BLaER1 (cell line): ENCODE data around the gene NPAS2.

Experiments
- H3K27ac ChIP-seq: shearing (Covaris generic); formaldehyde crosslinking; 2 replicates; pipeline ENCODE4 v1.8.1; 2022
- H3K27me3 ChIP-seq: shearing (Covaris generic); formaldehyde crosslinking; 2 replicates; pipeline ENCODE4 v1.8.1; 2022
- H3K36me3 ChIP-seq: shearing (Covaris generic); formaldehyde crosslinking; 2 replicates; pipeline ENCODE4 v1.8.1; 2022
- H3K4me1 ChIP-seq: shearing (Covaris generic); formaldehyde crosslinking; 2 replicates; pipeline ENCODE4 v1.8.1; 2022
- H3K4me2 ChIP-seq: shearing (Covaris generic); formaldehyde crosslinking; 2 replicates; pipeline ENCODE4 v1.8.1; 2022
- H3K4me3 ChIP-seq: shearing (Covaris generic); formaldehyde crosslinking; 2 replicates; pipeline ENCODE4 v1.8.1; 2022
- H3K9ac ChIP-seq: shearing (Covaris generic); formaldehyde crosslinking; 2 replicates; pipeline ENCODE4 v1.8.1; 2022
- H3K9me3 ChIP-seq: shearing (Covaris generic); formaldehyde crosslinking; 2 replicates; pipeline ENCODE4 v1.8.1; 2022
- H4K20me1 ChIP-seq: shearing (Covaris generic); formaldehyde crosslinking; 2 replicates; pipeline ENCODE4 v1.8.1; 2022
- Cebpa-rat ChIP-seq: shearing (Covaris generic); IDR thresholded peaks from 2 replicates; pipeline ENCODE4 v1.8.1; 2022

Gene NPAS2

DNA sequence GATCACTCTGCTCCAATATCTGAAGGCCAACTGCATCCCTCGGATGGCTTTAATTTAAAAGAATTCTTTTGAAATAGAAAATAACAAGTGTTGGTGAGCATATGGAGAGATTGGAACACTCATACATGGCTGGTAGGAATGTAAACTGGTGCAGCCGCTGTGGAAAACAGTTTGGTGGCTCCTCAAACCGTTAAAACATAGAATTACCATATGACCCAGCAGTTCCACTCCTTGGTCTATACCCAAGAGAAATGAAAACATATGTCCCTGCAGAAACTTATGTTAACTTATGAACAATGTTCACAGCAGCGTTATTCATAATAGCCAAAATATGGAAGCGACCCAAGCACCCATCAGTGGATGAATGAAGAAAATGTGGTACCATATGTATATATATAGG is 60.1 kb downstream of the NPAS2 start:
- no peak for TF ChIP-seq Cebpa-rat
- Histone ChIP-seq H3K4me1 (peaks cover 6% of the 10 kb centered on the region; the same call in 1 of the 2 replicates), H3K27me3 (no peaks in the 10 kb centered on the region), H3K9ac (no peak overlapping the region), H3K4me3 (no peak overlapping the region), H4K20me1 (no peaks in the 10 kb centered on the region), H3K27ac (no peak overlapping the region), H3K36me3 (no peaks in the 10 kb centered on the region), H3K4me2 (no peak overlapping the region), H3K9me3 (no peaks in the 10 kb centered on the region)

DNA sequence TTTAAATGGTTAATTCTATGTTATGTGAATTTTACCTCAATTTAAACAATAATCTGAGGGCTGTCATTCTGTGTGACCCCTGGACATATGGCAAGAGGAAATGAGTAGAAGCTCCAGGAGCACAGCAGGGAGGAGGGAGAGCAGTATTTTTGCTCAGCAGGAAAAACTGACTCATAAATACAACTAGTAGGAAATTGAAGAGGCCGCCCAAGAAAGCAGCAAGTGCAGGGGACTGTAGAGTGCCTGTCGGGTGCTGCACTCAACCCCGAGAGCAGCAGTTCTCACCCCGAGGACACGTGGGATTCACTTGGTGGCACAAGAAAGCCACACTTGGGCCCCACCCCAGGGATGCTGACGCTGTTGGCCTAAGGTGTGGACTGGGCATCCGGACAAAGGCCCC is 60.8 kb downstream of the NPAS2 start:
- TF ChIP-seq Cebpa-rat: no peak
- H3K4me3 ChIP-seq: no peak overlapping the region
- H3K9ac ChIP-seq: no peak overlapping the region
- H3K4me1 ChIP-seq: peaks cover 6% of the 10 kb centered on the region; the same call in 1 of the 2 replicates
- no peak overlapping the region for H3K27ac ChIP-seq
- no peaks in the 10 kb centered on the region for H3K27me3 ChIP-seq
- no peaks in the 10 kb centered on the region for H4K20me1 ChIP-seq
- no peaks in the 10 kb centered on the region for H3K9me3 ChIP-seq
- no peaks in the 10 kb centered on the region for H3K36me3 ChIP-seq
- H3K4me2 ChIP-seq: no peak overlapping the region

DNA sequence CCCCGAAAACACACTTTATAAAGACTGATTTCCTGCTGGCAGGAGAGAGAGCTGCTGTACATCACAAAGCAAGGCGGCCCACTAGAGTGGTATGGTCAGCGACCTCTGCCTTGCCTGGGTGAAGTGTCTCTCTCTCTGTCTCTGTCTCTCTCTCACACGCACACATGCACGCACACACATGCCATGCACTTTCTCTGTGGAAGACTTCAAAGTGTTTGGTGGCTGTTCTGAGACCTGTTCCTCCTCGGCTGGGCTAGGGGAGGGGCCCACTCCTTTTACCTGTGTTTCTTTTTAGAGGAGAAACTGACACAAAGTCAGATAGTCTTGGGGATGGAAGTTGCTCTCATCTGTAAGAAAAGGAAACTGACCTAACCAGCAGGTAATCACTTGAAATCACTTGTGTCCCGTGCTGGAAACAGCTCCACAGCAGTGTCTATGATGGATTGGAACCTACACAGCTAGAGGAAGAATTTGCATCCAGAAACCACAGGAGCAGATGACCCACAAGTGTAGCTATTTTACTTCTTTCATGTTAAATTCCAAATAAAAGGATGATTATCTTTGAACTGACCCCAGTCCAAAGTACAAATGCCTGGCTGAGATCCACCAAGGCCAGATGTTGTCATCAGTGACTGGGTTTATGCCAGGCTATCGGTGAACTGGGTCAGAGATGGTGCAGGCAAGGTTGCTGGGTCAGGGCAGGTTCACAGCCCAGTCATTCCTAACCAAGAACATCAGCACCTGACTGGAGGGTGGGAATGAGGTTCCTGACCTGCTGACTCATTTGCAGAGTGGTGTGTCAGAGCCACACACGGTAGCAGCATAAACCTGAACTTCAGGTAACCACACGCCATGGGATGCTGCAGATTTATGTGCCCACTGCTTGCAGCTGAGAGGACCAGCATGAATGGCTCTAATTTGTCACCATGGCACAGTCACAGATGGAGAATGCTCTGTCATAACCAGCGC is 63.0 kb downstream of the NPAS2 start:
- no peaks in the 10 kb centered on the region for H4K20me1 ChIP-seq
- no peaks in the 10 kb centered on the region for H3K9me3 ChIP-seq
- H3K4me3 ChIP-seq: no peak overlapping the region
- no peaks in the 10 kb centered on the region for H3K27me3 ChIP-seq
- H3K27ac ChIP-seq: no peak overlapping the region
- no peak overlapping the region for H3K9ac ChIP-seq
- no peaks in the 10 kb centered on the region for H3K36me3 ChIP-seq
- TF ChIP-seq Cebpa-rat: no peak
- H3K4me1 ChIP-seq: peaks cover 3% of the 10 kb centered on the region; the same call in 1 of the 2 replicates
- H3K4me2 ChIP-seq: no peak overlapping the region

DNA sequence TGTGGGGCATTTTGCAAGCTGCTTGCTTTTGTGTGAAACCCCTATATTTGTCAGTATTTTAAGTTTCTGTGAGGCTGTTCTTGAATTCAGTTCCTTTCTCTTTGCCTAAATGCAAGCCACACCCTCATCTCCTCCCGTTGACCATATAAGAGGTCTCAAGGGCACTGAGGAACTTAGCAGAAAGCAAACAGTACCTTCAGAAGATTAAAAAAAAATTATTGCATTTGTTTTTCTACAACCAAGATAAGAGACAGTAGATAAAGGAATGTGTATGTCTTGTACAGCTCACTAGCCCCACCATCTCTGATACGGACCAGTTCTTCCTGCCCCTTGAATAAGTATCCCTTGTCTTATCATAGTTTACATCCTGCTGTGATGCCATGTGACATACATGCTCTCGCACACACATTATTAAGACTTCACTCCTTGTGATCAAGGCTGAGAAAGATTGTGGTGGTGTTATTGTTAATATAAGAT is 64.2 kb downstream of the NPAS2 start:
- Histone ChIP-seq H3K4me1 (no peaks in the 10 kb centered on the region), H3K9ac (no peak overlapping the region), H3K4me2 (no peak overlapping the region)

DNA sequence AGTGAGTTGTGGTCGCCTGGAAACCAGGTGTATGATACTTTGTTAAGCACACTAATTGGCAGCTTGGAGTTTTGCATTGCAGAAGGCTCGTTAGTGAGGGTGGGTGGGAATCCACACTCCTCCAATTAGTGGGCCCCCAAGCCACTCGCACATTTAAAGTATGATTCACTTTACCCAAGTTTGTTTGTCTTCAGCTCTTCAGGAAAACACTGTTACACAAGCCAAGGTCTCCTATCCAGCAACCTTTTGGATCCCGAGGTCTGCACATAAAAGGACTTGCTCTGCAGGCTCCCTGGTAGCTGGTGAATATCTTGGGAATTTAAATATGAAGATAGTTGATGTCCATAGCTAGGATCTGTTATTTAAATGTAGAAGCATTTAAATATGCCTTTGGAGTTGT is 66.1 kb downstream of the NPAS2 start:
- Histone ChIP-seq H3K4me1 (no peaks in the 10 kb centered on the region), H3K9ac (no peak overlapping the region)

More for the DNA sequence above, 64.2 kb downstream of the NPAS2 start:
- H3K9me3 ChIP-seq: no peaks in the 10 kb centered on the region
- no peak for TF ChIP-seq Cebpa-rat
- H3K36me3 ChIP-seq: no peaks in the 10 kb centered on the region
- H4K20me1 ChIP-seq: no peaks in the 10 kb centered on the region
- H3K27ac ChIP-seq: no peak overlapping the region
- H3K27me3 ChIP-seq: no peaks in the 10 kb centered on the region
- no peak overlapping the region for H3K4me3 ChIP-seq

DNA sequence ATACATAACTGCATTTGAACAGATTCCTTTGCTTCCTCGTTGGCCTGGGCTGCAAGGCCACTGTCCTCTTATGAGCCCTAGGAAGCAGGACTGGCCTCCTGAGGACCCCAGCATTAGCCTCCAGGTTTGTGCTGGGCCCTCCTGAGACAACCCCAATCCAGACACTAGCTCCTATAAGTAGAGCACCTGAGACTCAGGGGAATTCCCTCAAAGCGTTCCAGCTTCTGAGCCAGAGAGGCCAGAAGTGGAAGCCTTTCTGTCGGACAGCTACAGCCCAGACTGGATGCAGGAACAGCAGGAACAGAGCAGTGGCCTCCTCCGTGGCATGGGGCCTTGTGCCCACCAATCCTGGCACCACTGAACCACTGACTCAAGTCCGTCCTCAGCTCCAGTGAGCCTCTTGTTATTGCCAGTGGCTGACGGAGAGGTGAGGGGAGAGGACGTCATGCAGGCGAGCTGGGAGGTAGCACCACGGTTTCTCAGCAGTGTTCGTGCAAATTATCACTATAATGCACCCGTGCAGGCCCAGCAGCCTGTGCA is 67.2 kb downstream of the NPAS2 start:
- H3K9me3 ChIP-seq: no peaks in the 10 kb centered on the region
- H3K4me3 ChIP-seq: no peak overlapping the region
- no peaks in the 10 kb centered on the region for H3K27me3 ChIP-seq
- TF ChIP-seq Cebpa-rat: no peak
- H3K4me1 ChIP-seq: no peaks in the 10 kb centered on the region
- H3K9ac ChIP-seq: no peak overlapping the region
- H4K20me1 ChIP-seq: no peaks in the 10 kb centered on the region
- no peaks in the 10 kb centered on the region for H3K36me3 ChIP-seq
- no peak overlapping the region for H3K4me2 ChIP-seq
- no peak overlapping the region for H3K27ac ChIP-seq

More for the DNA sequence above, 66.1 kb downstream of the NPAS2 start:
- H3K36me3 ChIP-seq: no peaks in the 10 kb centered on the region
- H3K27ac ChIP-seq: no peak overlapping the region
- H3K27me3 ChIP-seq: no peaks in the 10 kb centered on the region
- no peaks in the 10 kb centered on the region for H4K20me1 ChIP-seq
- no peak for TF ChIP-seq Cebpa-rat
- H3K4me2 ChIP-seq: no peak overlapping the region
- H3K4me3 ChIP-seq: no peak overlapping the region
- no peaks in the 10 kb centered on the region for H3K9me3 ChIP-seq

DNA sequence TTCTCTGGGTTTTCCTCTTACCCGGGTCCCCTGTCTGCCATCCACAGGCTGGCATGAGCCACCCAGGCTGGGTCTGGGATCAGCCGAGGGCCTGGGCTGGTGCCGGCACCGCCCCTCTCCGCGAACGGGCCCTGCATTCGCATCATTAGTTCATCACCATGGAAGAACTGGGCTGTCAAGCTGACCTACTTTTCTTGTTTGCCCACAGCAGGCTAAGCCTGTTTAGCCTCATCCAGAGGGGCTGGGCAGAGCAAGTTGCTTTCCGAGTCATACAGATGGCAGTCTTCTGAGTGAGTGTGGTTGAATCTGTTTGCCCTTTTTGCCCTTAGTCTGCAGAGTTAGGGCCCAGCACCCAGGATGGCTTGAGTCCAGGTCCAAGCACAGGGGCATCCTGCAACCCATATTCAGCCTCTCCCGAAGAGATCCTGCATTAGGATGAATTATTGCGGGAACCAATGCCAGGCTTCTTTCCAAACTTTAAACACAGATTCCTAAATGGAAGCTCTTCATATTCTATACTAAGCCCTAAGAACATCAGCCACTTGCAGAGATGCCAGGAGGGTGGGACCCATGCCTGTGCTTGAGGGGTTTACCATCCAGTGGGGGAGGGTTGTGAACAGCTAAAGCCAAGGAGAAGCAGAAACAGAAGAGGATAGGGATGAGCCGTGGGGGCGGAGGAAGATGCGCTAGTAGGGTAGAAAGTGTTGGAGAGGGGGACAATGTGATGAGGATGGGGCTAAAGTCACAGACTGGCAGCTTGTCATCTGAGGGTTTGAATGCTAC is 68.0 kb downstream of the NPAS2 start:
- H3K27me3 ChIP-seq: no peaks in the 10 kb centered on the region
- no peaks in the 10 kb centered on the region for H4K20me1 ChIP-seq
- no peaks in the 10 kb centered on the region for H3K36me3 ChIP-seq
- H3K9ac ChIP-seq: no peak overlapping the region
- no peak overlapping the region for H3K4me3 ChIP-seq
- no peak overlapping the region for H3K4me2 ChIP-seq
- H3K9me3 ChIP-seq: no peaks in the 10 kb centered on the region
- H3K4me1 ChIP-seq: peaks cover 3% of the 10 kb centered on the region
- H3K27ac ChIP-seq: no peak overlapping the region
- TF ChIP-seq Cebpa-rat: no peak

DNA sequence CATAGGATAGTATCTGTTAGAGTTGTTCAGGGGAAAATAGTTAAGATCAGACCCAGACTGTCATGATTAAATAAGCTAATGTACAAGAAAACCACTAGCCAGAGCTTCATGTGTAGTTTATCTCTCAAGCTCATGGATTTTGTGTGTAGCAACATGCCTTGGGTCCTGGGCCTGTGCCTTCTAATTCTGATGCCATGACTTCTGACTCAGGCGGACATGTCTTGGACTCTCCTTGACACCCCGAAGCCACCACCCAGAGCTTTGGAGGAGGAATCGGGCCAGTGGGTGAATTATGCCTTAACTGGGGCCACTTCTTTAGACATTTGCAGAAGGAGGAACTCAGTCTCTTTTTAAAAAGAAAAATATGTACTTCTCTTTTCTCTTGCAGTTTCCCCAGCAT is 68.7 kb downstream of the NPAS2 start:
- Histone ChIP-seq H3K36me3 (no peaks in the 10 kb centered on the region), H3K4me3 (no peak overlapping the region), H3K4me2 (no peak overlapping the region), H3K9ac (no peak overlapping the region), H3K27me3 (no peaks in the 10 kb centered on the region), H3K9me3 (no peaks in the 10 kb centered on the region), H3K27ac (no peak overlapping the region), H4K20me1 (no peaks in the 10 kb centered on the region), H3K4me1 (peaks cover 10% of the 10 kb centered on the region)
- TF ChIP-seq Cebpa-rat: no peak

DNA sequence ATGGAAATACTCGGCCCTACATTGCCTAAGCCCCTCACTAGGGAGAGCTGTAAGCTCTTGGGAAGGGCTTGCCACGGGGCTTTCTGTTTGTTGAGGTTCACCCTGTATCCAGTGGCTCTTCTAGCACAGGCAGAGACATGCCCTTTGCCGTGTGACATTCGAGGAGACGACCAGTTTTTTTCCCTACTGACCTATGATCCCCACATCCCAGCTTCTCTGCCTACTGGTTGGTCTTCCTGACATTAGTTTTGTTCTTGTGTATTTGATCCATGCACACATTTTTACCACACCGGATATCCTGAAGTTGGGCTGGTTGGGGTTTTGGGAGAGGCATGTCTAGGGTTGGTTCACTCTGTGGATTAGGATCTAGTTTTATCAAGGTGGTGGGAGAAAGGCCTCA is 69.3 kb downstream of the NPAS2 start:
- no peak overlapping the region for H3K4me3 ChIP-seq
- H3K9ac ChIP-seq: no peak overlapping the region
- H3K9me3 ChIP-seq: no peaks in the 10 kb centered on the region
- H3K27ac ChIP-seq: no peak overlapping the region
- TF ChIP-seq Cebpa-rat: no peak
- peaks cover 17% of the 10 kb centered on the region for H3K4me1 ChIP-seq
- H3K36me3 ChIP-seq: no peaks in the 10 kb centered on the region
- H4K20me1 ChIP-seq: no peaks in the 10 kb centered on the region
- H3K4me2 ChIP-seq: no peak overlapping the region
- no peaks in the 10 kb centered on the region for H3K27me3 ChIP-seq
